Measurements from ENCODE around the gene CREB1. TPM values are rescaled to one million over a fixed set of nuclear protein-coding genes. Genes with fewer than 3 reads are reported as not detected.

CREB1 gene
- total RNA-seq, 4 donors from 2014 or later: 41.9 to 56.1 (median 51.9) TPM

DNA sequence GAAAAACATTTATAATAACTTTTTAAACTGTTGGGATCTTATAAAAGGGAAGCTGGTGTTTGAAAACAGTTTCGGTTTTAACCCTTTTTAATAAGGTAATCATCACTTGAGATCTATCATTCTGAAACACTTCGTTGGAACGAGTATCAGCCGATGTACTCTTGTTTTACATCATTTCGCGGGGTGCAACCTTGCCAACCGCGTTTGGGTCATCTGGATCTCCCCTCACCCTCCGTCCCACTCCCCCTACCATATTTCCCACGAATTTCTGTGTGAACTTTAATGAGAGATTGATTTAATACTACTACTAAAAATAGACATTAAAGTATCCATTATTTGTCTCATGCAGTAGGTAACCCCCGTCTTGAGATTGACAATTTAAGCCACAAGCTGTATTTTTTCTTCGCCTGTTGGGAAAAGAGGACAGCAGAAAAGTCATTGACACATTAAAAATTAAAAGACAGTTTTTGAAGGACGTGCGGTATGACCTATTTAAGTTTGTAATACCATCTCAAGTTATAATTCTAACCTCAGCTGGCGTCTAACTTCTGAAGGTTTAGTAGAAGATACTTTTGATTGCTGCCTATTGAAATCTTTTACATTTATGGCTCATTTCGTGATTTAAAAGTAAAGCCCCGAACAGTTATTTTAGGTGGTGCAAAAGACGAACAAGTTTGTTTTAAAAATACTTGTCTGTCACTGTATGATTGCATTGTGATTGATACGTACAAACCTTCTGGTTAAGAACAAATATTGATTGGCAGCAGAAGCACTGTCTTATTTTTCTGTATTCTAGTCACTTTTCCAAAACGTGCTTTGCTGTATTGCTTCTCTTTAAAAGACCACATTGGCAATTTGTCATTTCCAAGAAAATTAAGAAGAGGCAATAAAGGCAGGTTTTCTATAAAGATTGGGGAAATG lies 1.5 kb downstream of the CREB1 start:
- Histone ChIP-seq H3K4me1 (peaks cover 30 to 66% (median 42%) of the 10 kb centered on the region in 4 donors), H3K4me3 (peak overlapping the region; percentile 44 to 81 (median 69)), H3K9me3 (no peaks in the 10 kb centered on the region), H3K27me3 (no peaks in the 10 kb centered on the region), H3K27ac (peak overlapping the region; percentile 91 to 98 (median 97)), H3K36me3 (no peaks in the 10 kb centered on the region)
- in situ Hi-C loops (cut with MboI; ENCODE audit: low pct_ligation_motif_present in 1 of 4, low pct_unique_long_range_greater_than_20kb in 1 of 4, low sequenced_read_pairs in 3 of 4): loop anchor here in 3 of 4 donors (10.0 to 25.0 kb wide), 4 partner anchors 94 to 731 kb away; partner anchors contain the start of genes METTL21A (in 2 of the 3), CCNYL1 (in 1 of the 3), IDH1 (in 1 of the 3) and PIKFYVE (in 1 of the 3)
- no peak for DNase-seq
- TF ChIP-seq, protein P1, sequence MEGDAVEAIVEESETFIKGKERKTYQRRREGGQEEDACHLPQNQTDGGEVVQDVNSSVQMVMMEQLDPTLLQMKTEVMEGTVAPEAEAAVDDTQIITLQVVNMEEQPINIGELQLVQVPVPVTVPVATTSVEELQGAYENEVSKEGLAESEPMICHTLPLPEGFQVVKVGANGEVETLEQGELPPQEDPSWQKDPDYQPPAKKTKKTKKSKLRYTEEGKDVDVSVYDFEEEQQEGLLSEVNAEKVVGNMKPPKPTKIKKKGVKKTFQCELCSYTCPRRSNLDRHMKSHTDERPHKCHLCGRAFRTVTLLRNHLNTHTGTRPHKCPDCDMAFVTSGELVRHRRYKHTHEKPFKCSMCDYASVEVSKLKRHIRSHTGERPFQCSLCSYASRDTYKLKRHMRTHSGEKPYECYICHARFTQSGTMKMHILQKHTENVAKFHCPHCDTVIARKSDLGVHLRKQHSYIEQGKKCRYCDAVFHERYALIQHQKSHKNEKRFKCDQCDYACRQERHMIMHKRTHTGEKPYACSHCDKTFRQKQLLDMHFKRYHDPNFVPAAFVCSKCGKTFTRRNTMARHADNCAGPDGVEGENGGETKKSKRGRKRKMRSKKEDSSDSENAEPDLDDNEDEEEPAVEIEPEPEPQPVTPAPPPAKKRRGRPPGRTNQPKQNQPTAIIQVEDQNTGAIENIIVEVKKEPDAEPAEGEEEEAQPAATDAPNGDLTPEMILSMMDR (IDR thresholded peaks at IDR 0.05): no peak
- TF ChIP-seq POLR2A (IDR thresholded peaks at IDR 0.05) (no peak), EP300 (IDR thresholded peaks at IDR 0.05; ENCODE audit: low read depth) (no peak), POLR2AphosphoS5 (IDR thresholded peaks at IDR 0.05) (no peak)
- WGBS, 2 donors (ENCODE audit: low coverage in 1 of 2): 2 to 3% methylated on average over 20 of the region's 20 CpGs
- intact Hi-C loops (cut with DNase I; ENCODE audit: low total_unique reads): loop anchor here (10.0 kb wide), 1 partner anchor 94 kb away; the partner anchor contains the start of gene METTL21A

DNA sequence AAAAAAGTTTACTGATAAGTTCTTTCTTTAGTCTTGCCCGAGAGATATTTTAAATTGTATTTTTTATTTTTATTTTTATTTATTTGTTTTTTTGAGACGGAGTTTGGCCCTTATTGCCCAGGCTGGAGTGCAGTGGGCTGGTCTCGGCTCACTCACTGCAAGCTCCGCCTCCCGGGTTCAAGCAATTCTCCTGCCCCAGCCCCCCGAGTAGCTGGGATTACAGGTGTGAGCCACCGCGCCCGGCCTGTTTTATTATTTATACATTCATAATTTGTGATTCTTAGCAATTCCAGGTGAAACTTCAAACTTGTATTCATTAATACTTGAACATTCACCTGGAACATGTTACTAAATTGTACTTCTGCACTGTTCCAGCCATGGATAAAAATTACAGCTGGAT lies 2.9 kb downstream of the CREB1 start:
- intact Hi-C loops (cut with DNase I; ENCODE audit: low total_unique reads) (loop anchor here (10.0 kb wide), 1 partner anchor 92 kb away; the partner anchor contains the start of gene METTL21A), in situ Hi-C loops (cut with MboI; ENCODE audit: low pct_ligation_motif_present in 1 of 4, low pct_unique_long_range_greater_than_20kb in 1 of 4, low sequenced_read_pairs in 3 of 4) (loop anchor here in 3 of 4 donors (10.0 to 25.0 kb wide), 4 partner anchors 92 to 730 kb away; partner anchors contain the start of genes METTL21A (in 2 of the 3), CCNYL1 (in 1 of the 3), IDH1 (in 1 of the 3) and PIKFYVE (in 1 of the 3))
- Histone ChIP-seq H3K4me3 (peak overlapping the region in 1 of 4 donors; percentile 72), H3K36me3 (no peaks in the 10 kb centered on the region), H3K9me3 (no peaks in the 10 kb centered on the region), H3K27me3 (no peaks in the 10 kb centered on the region), H3K4me1 (peaks cover 30 to 76% (median 46%) of the 10 kb centered on the region in 4 donors), H3K27ac (peak overlapping the region; percentile 91 to 98 (median 97))
- no peak for DNase-seq
- TF ChIP-seq EP300 (IDR thresholded peaks at IDR 0.05; ENCODE audit: low read depth) (no peak), POLR2AphosphoS5 (IDR thresholded peaks at IDR 0.05) (no peak), POLR2A (IDR thresholded peaks at IDR 0.05) (no peak)
- TF ChIP-seq, protein P1 (IDR thresholded peaks at IDR 0.05): no peak
- WGBS, 2 donors (ENCODE audit: low coverage in 1 of 2): 62 to 71% methylated on average over 9 of the region's 9 CpGs

DNA sequence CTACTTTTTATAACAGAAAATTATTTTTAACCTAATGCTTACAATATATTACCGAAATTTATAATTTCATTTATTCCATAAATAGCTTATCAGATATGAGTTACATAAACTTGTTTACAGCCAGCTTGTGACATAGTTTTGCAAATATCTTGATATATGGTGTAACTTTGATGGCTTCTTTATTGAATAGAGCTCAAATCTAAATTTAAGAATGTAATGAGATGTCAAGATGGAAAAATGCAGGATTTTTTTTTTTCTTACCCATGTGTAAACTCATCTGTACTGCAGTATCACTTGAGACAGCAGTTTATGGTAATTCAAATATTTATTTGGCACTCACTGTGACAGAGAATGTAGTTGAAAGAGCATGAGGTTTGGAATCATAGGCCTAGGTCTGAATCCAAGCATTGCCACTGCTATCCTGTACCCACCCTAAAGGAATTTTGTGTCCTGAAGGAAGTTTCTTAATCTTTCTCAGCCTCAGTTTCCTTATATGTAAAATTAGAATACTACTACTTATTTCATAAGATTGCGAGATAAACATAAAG lies 3.8 kb downstream of the CREB1 start:
- 25 to 58% methylated on average over 1 to 2 of the region's 2 CpGs for WGBS, 2 donors (ENCODE audit: low coverage in 1 of 2)
- DNase-seq: no peak
- no peak for TF ChIP-seq POLR2AphosphoS5 (IDR thresholded peaks at IDR 0.05)
- TF ChIP-seq, protein P1 (IDR thresholded peaks at IDR 0.05): no peak
- TF ChIP-seq EP300 (IDR thresholded peaks at IDR 0.05; ENCODE audit: low read depth): no peak
- TF ChIP-seq POLR2A (IDR thresholded peaks at IDR 0.05): no peak
- in situ Hi-C loops (cut with MboI; ENCODE audit: low pct_ligation_motif_present in 1 of 4, low pct_unique_long_range_greater_than_20kb in 1 of 4, low sequenced_read_pairs in 3 of 4): loop anchor here in 3 of 4 donors (10.0 to 25.0 kb wide), 4 partner anchors 91 to 729 kb away; partner anchors contain the start of genes METTL21A (in 2 of the 3), CCNYL1 (in 1 of the 3), IDH1 (in 1 of the 3) and PIKFYVE (in 1 of the 3)
- intact Hi-C loops (cut with DNase I; ENCODE audit: low total_unique reads): loop anchor here (10.0 kb wide), 1 partner anchor 91 kb away; the partner anchor contains the start of gene METTL21A
- Histone ChIP-seq H3K9me3 (no peaks in the 10 kb centered on the region), H3K36me3 (no peaks in the 10 kb centered on the region), H3K27ac (peak overlapping the region; percentile 91 to 98 (median 97)), H3K4me3 (no peak overlapping the region), H3K4me1 (peaks cover 30 to 71% (median 42%) of the 10 kb centered on the region in 4 donors), H3K27me3 (no peaks in the 10 kb centered on the region)
